Activated CD4-positive, CD25-positive, alpha-beta regulatory T cell treated with anti-CD3 and anti-CD28 coated beads, Interleukin-2, amount 50 U/mL, for 16 hours (primary cell): ENCODE results near the gene RALGPS1.

Experiments
- DNase-seq: peaks from one replicate; pipeline ENCODE4 v3.0.0-alpha.2; 2020; ENCODE audit warnings: low read depth, low spot score

The RALGPS1 gene

DNA sequence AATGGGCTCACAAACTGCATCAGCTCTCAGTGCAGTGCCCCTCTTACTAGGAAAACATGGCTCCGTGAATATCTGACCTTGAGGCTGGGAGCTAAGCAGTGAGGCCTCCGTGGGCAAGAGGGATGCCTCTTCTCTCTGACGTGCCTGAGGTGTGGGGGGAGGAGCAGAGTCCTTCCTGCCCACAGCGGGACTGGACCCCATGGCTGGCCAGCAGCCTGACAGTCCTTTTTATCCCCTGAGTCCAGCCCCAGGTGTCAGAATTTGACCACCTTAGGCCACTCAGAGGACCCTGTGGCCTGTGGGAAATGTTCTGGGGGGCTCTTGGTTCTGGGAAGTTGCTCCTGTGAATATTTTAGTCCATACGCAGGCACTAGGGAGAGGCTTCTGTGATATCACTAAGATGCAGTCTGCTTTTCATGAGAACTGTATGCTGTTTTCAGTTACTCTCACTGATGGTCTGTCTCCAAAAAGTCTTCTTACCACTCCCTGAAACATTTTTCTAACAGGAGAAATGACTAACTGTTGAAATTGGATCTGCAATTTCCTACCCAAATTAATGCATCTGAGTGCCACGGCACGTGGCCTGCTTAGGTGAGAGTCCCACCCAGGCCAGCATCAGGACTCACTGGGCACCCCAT lies 184.5 kb downstream of the RALGPS1 start:
- DNase-seq = no peak

GRCh38 chr9:127099664-127100063 lies 185.1 kb downstream of the RALGPS1 start:
- no peak for DNase-seq

- no peak for DNase-seq
Measured at GRCh38 chr9:127102176-127102575, 187.6 kb downstream of the RALGPS1 start.

DNA sequence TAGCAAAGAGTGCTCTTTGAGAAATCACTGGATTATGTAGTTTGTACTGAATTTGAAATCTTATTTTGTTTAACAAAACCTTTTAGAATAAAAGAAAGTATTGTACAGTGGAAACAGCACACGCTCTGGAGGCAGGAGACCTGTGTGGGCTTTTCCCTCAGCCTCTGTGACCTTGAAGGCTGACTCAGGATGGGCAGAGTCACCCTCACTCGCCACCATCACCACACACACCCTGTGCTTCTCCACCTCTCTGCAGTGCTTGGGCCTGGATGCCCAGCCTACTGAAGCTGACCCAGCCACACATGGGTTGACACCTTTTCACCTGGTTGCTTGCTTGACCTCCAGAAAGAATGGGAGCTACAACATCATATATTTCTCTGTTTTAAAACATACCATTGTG lies 188.2 kb downstream of the RALGPS1 start:
- no peak for DNase-seq

DNA sequence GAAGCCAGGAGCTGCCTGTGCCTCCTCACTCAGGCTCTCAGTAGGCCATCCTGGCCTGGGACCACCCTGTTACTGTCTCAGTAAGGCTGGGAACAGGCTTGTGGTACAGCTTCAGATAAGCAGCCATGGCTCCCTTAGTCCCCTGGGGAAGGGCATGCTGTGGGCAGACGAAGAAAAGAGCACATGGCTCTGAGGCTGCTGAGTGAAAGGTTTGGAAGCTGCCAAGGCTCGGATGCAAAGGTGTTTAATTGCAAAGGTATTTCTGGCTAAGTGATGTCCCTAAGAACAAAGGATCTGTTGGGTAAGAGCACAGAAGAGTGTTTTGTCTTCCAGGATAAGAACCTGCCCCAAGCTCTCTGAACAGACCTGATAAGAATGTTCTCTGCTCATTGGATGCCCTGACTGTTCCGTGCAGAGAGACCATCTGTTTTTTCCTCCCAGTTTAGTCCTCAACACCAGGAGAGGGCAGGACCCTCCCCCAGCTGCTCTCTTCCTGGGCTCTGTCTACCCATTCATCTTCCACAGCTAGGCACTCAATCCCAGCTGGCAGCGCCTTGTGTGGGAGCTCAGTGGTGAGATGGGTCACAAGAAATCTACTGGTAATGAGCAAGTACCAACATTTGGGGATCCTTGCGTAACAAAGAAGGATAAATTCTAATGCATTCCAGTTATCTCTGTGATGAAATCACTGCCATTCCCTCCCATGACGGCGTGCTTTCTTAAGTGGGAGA lies 190.2 kb downstream of the RALGPS1 start:
- DNase-seq = no peak

GRCh38 chr9:127105805-127106465 lies 191.4 kb downstream of the RALGPS1 start:
- DNase-seq = no peak

GRCh38 chr9:127106466-127106855 lies 191.9 kb downstream of the RALGPS1 start:
- DNase-seq = no peak

GRCh38 chr9:127107171-127107928 lies 192.8 kb downstream of the RALGPS1 start:
- DNase-seq = no peak

DNA sequence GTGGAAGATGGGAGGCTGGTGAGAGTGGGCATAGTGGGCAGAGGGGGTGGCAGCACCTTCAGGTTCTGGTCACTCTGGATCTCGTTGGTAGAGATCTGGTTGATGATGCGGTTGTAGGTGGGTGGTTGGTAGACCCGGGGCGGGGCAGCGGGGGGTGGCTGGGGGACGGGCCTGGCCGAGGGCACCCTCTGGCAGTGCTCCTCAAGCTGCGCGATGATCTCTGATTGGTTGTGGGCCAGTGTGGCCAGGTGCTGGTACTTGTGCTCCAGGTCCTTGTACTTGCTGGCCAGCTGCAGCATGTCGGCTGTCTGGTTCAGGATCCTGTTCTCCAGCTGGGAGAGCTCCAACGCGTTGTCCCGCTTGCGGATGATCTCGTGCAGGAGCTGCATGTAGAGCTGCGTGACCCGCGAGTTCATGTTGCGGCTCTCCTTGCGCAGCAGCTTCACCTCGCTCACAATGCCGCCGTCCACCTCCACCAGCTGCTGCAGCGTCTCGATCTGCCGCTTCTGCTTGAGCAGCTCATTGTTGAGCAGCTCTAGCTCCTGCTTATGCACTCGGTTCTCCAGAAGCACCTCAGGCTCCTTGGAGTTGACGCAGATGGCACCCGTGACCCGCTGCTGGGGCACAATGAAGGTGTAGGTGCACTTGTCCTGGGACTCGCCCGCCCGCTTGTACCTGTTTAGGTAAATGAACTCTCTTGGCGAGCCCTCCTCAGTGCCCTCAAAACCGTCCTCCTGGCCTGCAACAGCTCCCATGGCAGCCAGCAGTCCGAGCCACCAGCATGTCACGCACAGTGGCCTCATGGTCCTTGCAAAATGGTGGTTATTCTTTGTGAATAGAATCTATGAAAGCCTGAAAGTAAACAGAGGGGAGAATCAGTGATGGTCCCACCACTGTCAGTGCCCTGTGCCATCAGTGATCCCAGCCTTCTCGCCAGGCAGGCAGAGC lies 193.6 kb downstream of the RALGPS1 start:
- no peak for DNase-seq

- DNase-seq = no peak
Measured at GRCh38 chr9:127109212-127109711, 194.7 kb downstream of the RALGPS1 start.

DNA sequence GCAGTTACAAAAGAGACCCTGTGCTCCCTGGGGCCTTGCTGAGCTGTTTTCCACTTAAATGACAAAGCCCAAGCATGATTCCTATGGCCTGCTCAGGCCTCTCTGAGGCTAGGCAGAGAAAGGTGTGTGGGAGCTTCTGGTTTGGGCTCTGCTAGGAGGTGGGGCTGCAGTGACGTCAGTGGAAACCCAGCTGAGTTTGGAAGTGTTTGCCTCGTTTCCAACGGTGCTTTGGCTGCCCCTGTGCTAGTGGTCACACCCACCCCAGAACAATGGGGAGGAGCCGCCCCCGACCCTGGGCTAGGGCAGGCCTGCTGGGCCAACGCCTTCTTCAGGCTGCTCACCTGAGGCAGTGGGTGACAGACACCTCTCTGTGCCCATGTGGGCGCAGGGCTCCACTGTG lies 197.5 kb downstream of the RALGPS1 start:
- no peak for DNase-seq

DNA sequence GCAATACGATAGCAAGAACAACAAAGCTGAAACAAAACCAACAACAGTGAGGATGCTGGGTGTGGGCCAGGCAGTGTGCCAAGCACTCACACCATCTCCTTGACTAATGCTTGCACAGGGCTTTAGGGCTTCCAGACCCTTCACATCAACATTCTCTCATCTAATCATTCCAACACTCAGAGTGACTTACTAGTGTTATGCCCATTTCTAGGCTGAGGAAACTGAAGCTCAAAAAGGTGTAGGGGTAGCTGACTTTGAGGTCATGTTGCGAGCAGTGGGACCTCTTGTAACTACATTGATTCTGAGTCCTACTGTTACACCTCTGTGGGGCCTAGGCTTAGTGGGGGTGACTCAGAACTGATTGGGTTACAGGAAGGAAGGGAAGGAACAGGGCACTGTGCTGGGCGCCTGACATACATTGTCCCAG lies 198.2 kb downstream of the RALGPS1 start:
- DNase-seq = no peak

- DNase-seq = no peak
Measured at GRCh38 chr9:127113191-127113972, 198.8 kb downstream of the RALGPS1 start.

GRCh38 chr9:127114606-127115005 lies 200.0 kb downstream of the RALGPS1 start:
- DNase-seq = no peak

DNA sequence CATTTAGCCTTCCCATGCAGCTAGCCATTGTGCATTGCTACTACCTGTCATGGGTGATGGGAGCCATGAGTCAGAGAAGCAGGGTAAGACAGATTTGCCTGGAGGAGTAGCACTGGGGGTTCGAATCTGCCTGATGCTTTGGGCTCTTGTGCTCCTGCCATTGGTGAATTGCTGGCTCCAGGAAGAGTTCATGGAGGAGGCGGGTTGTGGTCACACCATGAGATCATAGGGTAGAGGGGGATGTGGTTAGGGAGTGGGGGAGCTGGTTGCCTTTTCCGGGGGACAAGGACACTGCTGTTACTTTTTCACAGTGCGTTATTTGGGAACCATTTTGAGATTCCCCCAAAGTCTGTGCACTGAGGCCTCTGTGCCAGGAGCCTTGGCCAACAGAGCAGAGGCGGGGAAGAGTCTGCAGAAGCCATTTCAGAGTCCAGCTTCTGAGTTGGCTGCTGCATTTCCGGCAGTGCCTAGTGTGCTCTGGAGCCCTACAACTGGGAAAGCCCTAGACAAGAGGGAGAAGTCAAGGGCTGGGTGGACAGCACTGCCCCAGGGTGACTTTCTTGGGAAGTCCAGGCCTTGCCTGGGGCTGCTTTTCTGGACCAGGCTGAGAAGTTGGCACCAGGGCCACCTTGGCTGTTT lies 201.6 kb downstream of the RALGPS1 start:
- no peak for DNase-seq

DNA sequence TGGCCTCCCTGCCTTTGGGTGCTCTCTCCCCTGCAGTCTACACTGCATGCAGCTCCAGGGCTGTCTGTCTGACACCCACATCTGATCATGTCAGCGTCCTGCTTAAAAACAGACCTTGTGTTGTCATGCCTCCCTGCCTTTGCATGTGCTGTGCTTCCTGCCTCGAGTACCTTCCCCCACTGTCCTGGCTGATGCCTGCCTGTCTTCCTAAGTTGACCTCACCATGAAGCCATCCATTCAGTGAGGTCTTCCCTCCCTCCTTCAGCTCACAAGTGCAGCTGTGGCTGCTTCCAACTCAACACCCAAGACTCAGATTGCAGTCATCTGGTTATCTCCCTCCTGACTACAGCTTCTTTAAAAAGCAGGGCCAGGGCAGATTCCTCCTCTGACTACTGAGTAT lies 202.4 kb downstream of the RALGPS1 start:
- no peak for DNase-seq

DNA sequence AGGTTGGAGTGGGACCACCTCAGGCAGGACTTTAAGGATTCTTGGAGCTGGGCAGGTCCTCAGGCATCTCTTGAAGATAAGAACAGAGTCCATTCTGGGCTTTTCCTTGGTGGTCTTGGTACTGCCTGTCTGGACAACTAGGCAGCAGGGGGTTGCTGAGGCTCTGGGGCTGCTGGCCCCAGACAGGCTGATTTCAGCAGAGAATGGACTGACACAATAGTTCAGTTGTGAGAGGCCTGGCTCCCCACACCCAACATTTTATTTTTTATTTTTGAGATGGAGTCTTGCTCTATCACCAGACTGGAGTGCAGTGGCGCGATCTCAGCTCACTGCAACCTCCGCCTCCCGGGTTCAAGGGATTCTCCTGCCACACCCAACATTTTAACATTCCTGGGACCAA lies 203.2 kb downstream of the RALGPS1 start:
- DNase-seq = no peak

GRCh38 chr9:127118597-127119319 lies 204.2 kb downstream of the RALGPS1 start:
- no peak for DNase-seq

- DNase-seq = no peak
Measured at GRCh38 chr9:127119320-127119709, 204.7 kb downstream of the RALGPS1 start.
